HG03159 (cell line): ENCODE data around the gene SLC22A23.

ENCODE experiments used
- ATAC-seq: cut with Tn5 transposase; IDR thresholded peaks from one replicate; pipeline ENCODE4 v1.9.1; 2021; ENCODE audit warnings: mild to moderate bottlenecking, moderate library complexity; ENCODE audit not compliant: unreplicated experiment

SLC22A23 gene

GRCh38 chr6:3322366-3322890, 134.4 kb downstream of the SLC22A23 start:
- no peak for ATAC-seq

GRCh38 chr6:3321875-3322274, 135.0 kb downstream of the SLC22A23 start:
- no peak for ATAC-seq

- no peak for ATAC-seq
Measured at GRCh38 chr6:3321042-3321441, 135.8 kb downstream of the SLC22A23 start.

GRCh38 chr6:3320238-3320811, 136.5 kb downstream of the SLC22A23 start:
- no peak for ATAC-seq

- no peak for ATAC-seq
Measured at GRCh38 chr6:3319610-3320200, 137.1 kb downstream of the SLC22A23 start.

- no peak for ATAC-seq
Measured at GRCh38 chr6:3318821-3319540, 137.9 kb downstream of the SLC22A23 start.

GRCh38 chr6:3318226-3318625, 138.6 kb downstream of the SLC22A23 start:
- no peak for ATAC-seq

GRCh38 chr6:3317741-3318211, 139.1 kb downstream of the SLC22A23 start:
- ATAC-seq = no peak

GRCh38 chr6:3316818-3317217, 140.0 kb downstream of the SLC22A23 start:
- no peak for ATAC-seq

- no peak for ATAC-seq
Measured at GRCh38 chr6:3316331-3316730, 140.5 kb downstream of the SLC22A23 start.

GRCh38 chr6:3315841-3316240, 141.0 kb downstream of the SLC22A23 start:
- no peak for ATAC-seq

GRCh38 chr6:3314621-3315467, 142.0 kb downstream of the SLC22A23 start:
- ATAC-seq = no peak

GRCh38 chr6:3314176-3314575, 142.7 kb downstream of the SLC22A23 start:
- no peak for ATAC-seq

- ATAC-seq = no peak
Measured at GRCh38 chr6:3312604-3313231, 144.1 kb downstream of the SLC22A23 start.

- ATAC-seq = no peak
Measured at GRCh38 chr6:3311826-3312225, 145.0 kb downstream of the SLC22A23 start.

GRCh38 chr6:3310703-3311102, 146.1 kb downstream of the SLC22A23 start:
- no peak for ATAC-seq

- ATAC-seq = no peak
Measured at GRCh38 chr6:3310051-3310448, 146.8 kb downstream of the SLC22A23 start.

GRCh38 chr6:3309391-3310050, 147.3 kb downstream of the SLC22A23 start:
- no peak for ATAC-seq

- ATAC-seq = no peak
Measured at GRCh38 chr6:3308106-3308505, 148.7 kb downstream of the SLC22A23 start.

GRCh38 chr6:3307436-3307835, 149.4 kb downstream of the SLC22A23 start:
- no peak for ATAC-seq
